Measurements from ENCODE around the gene KRT33B. TPM values are rescaled to one million over a fixed set of nuclear protein-coding genes. Genes with fewer than 3 reads are reported as not detected.

KRT33B gene
- total and polyA plus RNA-seq, 2 of the 8 experiments (the other 6 are each of a cell fraction or from before 2014, with no cell fraction given), result not detected

DNA sequence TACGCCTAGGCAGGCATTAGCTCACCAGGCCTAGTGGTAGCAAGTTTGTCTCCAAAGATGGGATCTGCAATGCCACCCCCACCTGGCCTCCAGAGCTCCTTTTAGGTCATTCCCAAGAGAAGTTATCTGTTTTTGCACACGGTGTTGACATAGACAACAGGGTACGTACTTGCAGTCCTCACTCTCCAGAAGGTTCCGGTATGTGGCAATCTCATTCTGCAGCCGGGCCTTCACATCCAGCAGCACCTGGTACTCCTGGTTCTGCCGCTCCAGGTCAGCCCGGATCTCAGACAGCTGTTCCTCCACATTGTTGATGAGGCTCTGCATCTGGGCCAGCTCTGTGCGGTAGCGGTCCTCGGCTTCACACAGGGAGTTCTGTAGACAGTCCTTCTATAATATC lies 37.6 kb upstream of the KRT33B start (continued):
- TF ChIP-seq RNF2 (IDR thresholded peaks at IDR 0.05; ENCODE audit: borderline replicate concordance, low read depth, low read length, missing control alignments, poor library complexity, severe bottlenecking) (no peak), SIRT6 (IDR thresholded peaks at IDR 0.05; ENCODE audit: low read length) (no peak), FOSL1 (IDR thresholded peaks at IDR 0.05; ENCODE audit: insufficient read depth, low read depth, low read length) (no peak)
